ENCODE results near the gene BCL11B.

- TF ChIP-seq, protein P1, sequence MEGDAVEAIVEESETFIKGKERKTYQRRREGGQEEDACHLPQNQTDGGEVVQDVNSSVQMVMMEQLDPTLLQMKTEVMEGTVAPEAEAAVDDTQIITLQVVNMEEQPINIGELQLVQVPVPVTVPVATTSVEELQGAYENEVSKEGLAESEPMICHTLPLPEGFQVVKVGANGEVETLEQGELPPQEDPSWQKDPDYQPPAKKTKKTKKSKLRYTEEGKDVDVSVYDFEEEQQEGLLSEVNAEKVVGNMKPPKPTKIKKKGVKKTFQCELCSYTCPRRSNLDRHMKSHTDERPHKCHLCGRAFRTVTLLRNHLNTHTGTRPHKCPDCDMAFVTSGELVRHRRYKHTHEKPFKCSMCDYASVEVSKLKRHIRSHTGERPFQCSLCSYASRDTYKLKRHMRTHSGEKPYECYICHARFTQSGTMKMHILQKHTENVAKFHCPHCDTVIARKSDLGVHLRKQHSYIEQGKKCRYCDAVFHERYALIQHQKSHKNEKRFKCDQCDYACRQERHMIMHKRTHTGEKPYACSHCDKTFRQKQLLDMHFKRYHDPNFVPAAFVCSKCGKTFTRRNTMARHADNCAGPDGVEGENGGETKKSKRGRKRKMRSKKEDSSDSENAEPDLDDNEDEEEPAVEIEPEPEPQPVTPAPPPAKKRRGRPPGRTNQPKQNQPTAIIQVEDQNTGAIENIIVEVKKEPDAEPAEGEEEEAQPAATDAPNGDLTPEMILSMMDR (conservative IDR thresholded peaks at IDR 0.05; ENCODE audit: low read length): no peak
- TF ChIP-seq EZH2phosphoT487 (IDR thresholded peaks at IDR 0.05; ENCODE audit: borderline replicate concordance, low read depth, low read length): no peak
Observed at GRCh38 chr14:99196310-99196650, 75.7 kb downstream of the BCL11B start.

Data from OCI-LY7 (cell line).